Ovary (tissue), 9 donors: ENCODE results near the gene WNK1. TPM values are rescaled to one million over a fixed set of nuclear protein-coding genes. Genes with fewer than 3 reads are reported as not detected.

Source experiments
- DNase-seq, 5 donors: peaks; one replicate each; pipeline ENCODE4 v3.0.0-alpha.2; 2019 to 2020
- H3K27ac ChIP-seq, 2 donors: fragments of 200-600 bp; one replicate each; pipeline versions ENCODE4 v1.5.1 to v1.8.0; 2019 to 2022
- H3K27me3 ChIP-seq: fragments of 200-600 bp; one replicate; pipeline ENCODE4 v1.8.0; 2022
- H3K36me3 ChIP-seq: fragments of 200-600 bp; sonication (generic); one replicate; pipeline ENCODE4 v1.5.1; 2019
- H3K4me1 ChIP-seq: one replicate; pipeline ENCODE4 v1.8.1; 2013; ENCODE audit warnings: mild to moderate bottlenecking, moderate library complexity; ENCODE audit not compliant: insufficient read depth
- H3K4me3 ChIP-seq: fragments of 200-600 bp; sonication (generic); one replicate; pipeline ENCODE4 v1.5.1; 2017
- H3K9me3 ChIP-seq, 2 donors: fragments of 200-600 bp in 1 of 2; sonication (generic) in 1 of 2; one replicate each; pipeline versions ENCODE4 v1.5.1 to v1.8.1; 2013 to 2019; ENCODE audit warnings: mild to moderate bottlenecking in 1 of 2, moderate library complexity in 1 of 2
- CTCF ChIP-seq, 3 donors: fragments of 450-650 bp in 2 of 3; fragments of 200-600 bp in 1 of 3; IDR thresholded peaks; one replicate each; pipeline versions ENCODE4 v1.5.1 to v1.8.0; 2016 to 2022; ENCODE audit warnings: antibody characterized with exemption in 3 of 3, mild to moderate bottlenecking in 1 of 3
- EP300 ChIP-seq: sonication (generic); formaldehyde crosslinking; IDR thresholded peaks from one replicate; pipeline ENCODE4 v1.6.1; 2017; ENCODE audit warnings: antibody characterized with exemption
- POLR2A ChIP-seq: fragments of 450-650 bp; IDR thresholded peaks from one replicate; pipeline ENCODE4 v1.6.1; 2017; ENCODE audit warnings: antibody characterized with exemption, mild to moderate bottlenecking, moderate library complexity
- WGBS, 3 donors: extraction: QIAGEN DNeasy Blood & Tissue Kit in 1 of 3; methylation state at CpG; one replicate each; pipeline versions ENCODE4 v1.1.5 to v1.1.7; 2013 to 2017; 5-methylcytosine and 5-hydroxymethylcytosine counted together
- intact Hi-C, 4 donors: fragments of 100-400 bp; cut with DNase I; formaldehyde crosslinking; loops; one replicate each; pipeline versions ENCODE4 v1.11.0 to v1.15.1; 2022 to 2023
- polyA plus RNA-seq, 2 donors: library from polyadenylated mRNA; stranded (reverse); fragments of 200-250 nt in 1 of 2; fragments of 350-450 nt in 1 of 2; fragmentation: Illumina TruSeq in 1 of 2; extraction: RNeasy Lipid Tissue Mini Kit (QIAGEN cat#74804) in 1 of 2; gene quantifications; one replicate each; pipeline ENCODE4 v1.2.3, GENCODE V29; 2013 to 2014
- total RNA-seq, 7 donors: library from RNA; depleted of rRNA in 2 of 7; stranded (reverse); fragments of >200 nt in 2 of 7; fragmentation: NEBNext Ultra II Directional in 3 of 7; extraction: Animal tissue kit (Norgen Biotek cat#: 25700) in 3 of 7; gene quantifications; one replicate each; pipeline versions ENCODE4 v1.1.0 to v1.2.4, GENCODE V29; 2016 to 2023
- donor health status: DM: no; HTN: no; CAD: no; lungs with moderate emphysema.
- donor health status: DM: no; HTN: no; CAD: no.
- donor health status: Bipolar disorder and iron deficiency.
- donor health status: DM: yes; HTN: yes; CAD: no.
- donor health status: DM: no; HTN: no; CAD: no.
- donor health status: DM: yes; HTN: yes; CAD: no.

The WNK1 gene
- total and polyA plus RNA-seq, 9 donors, result 26.0 to 144 (median 98.3) TPM

GRCh38 chr12:729221-729620 is 23.2 kb upstream of the WNK1 start:
- H3K27me3 ChIP-seq, result no peaks in the 10 kb centered on the region
- intact Hi-C loops, result no loop called here
- H3K27ac ChIP-seq, result no peak overlapping the region
- DNase-seq, result no peak
- no peaks in the 10 kb centered on the region for H3K4me1 ChIP-seq
- H3K4me3 ChIP-seq, result no peak overlapping the region
- no peaks in the 10 kb centered on the region for H3K9me3 ChIP-seq
- TF ChIP-seq CTCF (IDR thresholded peaks at IDR 0.05), result no peak
- no peak for TF ChIP-seq POLR2A
- TF ChIP-seq EP300, result no peak
- H3K36me3 ChIP-seq, result no peaks in the 10 kb centered on the region

- WGBS, 3 donors, result 91 to 95% (median 92%) methylated on average over 9 of the region's 9 CpGs
- TF ChIP-seq CTCF (IDR thresholded peaks at IDR 0.05) (no peak), EP300 (no peak), POLR2A (no peak)
- DNase-seq, result no peak
- Histone ChIP-seq H3K9me3 (no peaks in the 10 kb centered on the region), H3K36me3 (no peaks in the 10 kb centered on the region), H3K4me3 (no peak overlapping the region), H3K27ac (no peak overlapping the region), H3K27me3 (no peaks in the 10 kb centered on the region), H3K4me1 (no peaks in the 10 kb centered on the region)
- intact Hi-C loops, result no loop called here
These were observed 21.8 kb upstream of the WNK1 start for GRCh38 chr12:730550-730949.

DNA sequence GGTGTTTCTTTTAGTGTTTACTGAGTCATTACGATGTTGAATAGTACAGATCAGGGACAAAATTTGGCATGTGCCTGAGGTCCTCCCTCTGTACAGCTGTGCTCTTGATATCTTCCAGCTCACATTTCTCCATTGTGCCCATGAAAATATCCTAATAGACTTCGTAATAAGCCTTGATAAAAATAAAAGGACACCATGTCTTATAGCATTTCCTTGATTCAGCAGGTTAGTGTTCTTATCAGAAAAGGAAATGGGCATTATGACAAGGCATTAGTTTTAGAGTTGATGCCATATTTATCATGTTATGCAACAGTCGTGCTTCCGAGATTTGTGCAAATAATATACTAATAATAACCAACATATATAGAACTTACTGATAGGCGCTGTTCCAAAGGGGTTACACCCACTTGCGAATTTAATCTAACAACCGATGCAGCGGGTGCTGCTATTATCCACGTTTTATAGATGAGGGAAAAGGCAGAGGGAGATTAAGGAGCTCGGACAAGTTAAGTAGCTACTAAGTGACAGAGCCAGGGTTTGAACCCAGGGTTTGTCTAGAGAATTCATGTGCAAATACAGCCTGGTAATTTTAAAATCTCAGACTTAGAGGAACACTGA is 15.1 kb upstream of the WNK1 start:
- TF ChIP-seq POLR2A (no peak), CTCF (IDR thresholded peaks at IDR 0.05) (no peak), EP300 (no peak)
- no peak for DNase-seq
- no peaks in the 10 kb centered on the region for H3K4me1 ChIP-seq
- no peaks in the 10 kb centered on the region for H3K9me3 ChIP-seq
- no peaks in the 10 kb centered on the region for H3K36me3 ChIP-seq
- intact Hi-C loops, result no loop called here
- H3K27ac ChIP-seq, result no peak overlapping the region
- H3K4me3 ChIP-seq, result no peak overlapping the region
- no peaks in the 10 kb centered on the region for H3K27me3 ChIP-seq
- 30 to 47% (median 35%) methylated on average over 10 of the region's 10 CpGs for WGBS, 3 donors

GRCh38 chr12:738712-739111 is 13.7 kb upstream of the WNK1 start:
- Histone ChIP-seq H3K4me1 (no peaks in the 10 kb centered on the region), H3K9me3 (no peaks in the 10 kb centered on the region), H3K27me3 (no peaks in the 10 kb centered on the region), H3K36me3 (no peaks in the 10 kb centered on the region), H3K4me3 (no peak overlapping the region), H3K27ac (no peak overlapping the region)
- TF ChIP-seq POLR2A (no peak), EP300 (no peak), CTCF (IDR thresholded peaks at IDR 0.05) (no peak)
- 76 to 83% (median 79%) methylated on average over 2 of the region's 2 CpGs for WGBS, 3 donors
- no peak for DNase-seq
- intact Hi-C loops, result no loop called here

DNA sequence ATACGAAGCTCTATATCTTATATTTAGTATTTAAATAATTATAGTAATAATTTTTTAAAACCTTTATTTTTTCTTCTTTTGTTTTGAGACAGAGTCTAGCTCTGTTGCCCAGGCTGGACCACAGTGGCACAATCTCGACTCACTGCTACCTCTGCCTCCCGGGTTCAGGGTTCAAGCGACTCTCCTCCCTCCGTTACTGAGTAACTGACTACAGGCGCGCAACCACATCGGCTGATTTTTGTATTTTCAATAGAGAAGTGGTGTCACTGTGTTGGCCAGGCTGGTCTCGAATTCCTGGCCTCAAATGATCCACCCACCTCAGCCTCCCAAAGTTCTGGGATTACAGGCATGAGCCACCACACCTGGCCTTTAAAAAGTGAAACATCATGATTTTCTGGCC is 13.0 kb upstream of the WNK1 start:
- 93 to 95% (median 94%) methylated on average over 9 of the region's 9 CpGs for WGBS, 3 donors
- intact Hi-C loops, result no loop called here
- DNase-seq, result no peak
- no peaks in the 10 kb centered on the region for H3K36me3 ChIP-seq
- no peaks in the 10 kb centered on the region for H3K4me1 ChIP-seq
- TF ChIP-seq EP300 (no peak), POLR2A (no peak)
- H3K4me3 ChIP-seq, result no peak overlapping the region
- H3K27me3 ChIP-seq, result no peaks in the 10 kb centered on the region
- no peaks in the 10 kb centered on the region for H3K9me3 ChIP-seq
- no peak overlapping the region for H3K27ac ChIP-seq
